BJ (cell line): ENCODE measurements around the gene PFKFB4. TPM values are rescaled to one million over a fixed set of nuclear protein-coding genes. Genes with fewer than 3 reads are reported as not detected.

Source experiments
- CTCF ChIA-PET: fragments of 350-600 bp; formaldehyde crosslinking; extraction: SDS; loops from one replicate; lab custom pipeline; 2021; ENCODE audit warnings: antibody characterized with exemption, inconsistent platforms; lab: Yijun Ruan, JAX
- POLR2A ChIA-PET: fragments of 300-600 bp; sonication (Branson Sonifier 250); formaldehyde crosslinking; extraction: SDS; loops from one replicate; lab custom pipeline; 2021; ENCODE audit warnings: antibody characterized with exemption; lab: Charles Lee
- DNase-seq: peaks from one replicate; pipeline ENCODE4 v3.0.0-alpha.2; 2011; ENCODE audit warnings: low read depth
- H3K27me3 ChIP-seq: 2 replicates; pipeline ENCODE4 v1.6.0; 2011; ENCODE audit warnings: low read length; ENCODE audit not compliant: control insufficient read depth, insufficient read depth
- H3K36me3 ChIP-seq: 2 replicates; pipeline ENCODE4 v1.5.1; 2011; ENCODE audit warnings: low read length; ENCODE audit not compliant: control insufficient read depth, insufficient read depth
- H3K4me3 ChIP-seq: 2 replicates; pipeline ENCODE4 v1.5.1; 2011; ENCODE audit warnings: low read depth, mild to moderate bottlenecking, control low read depth, low read length
- polyA plus RNA-seq: library from polyadenylated mRNA; depleted of rRNA; stranded (reverse); fragments of >200 nt; gene quantifications from 2 replicates; pipeline ENCODE4 v1.2.3, GENCODE V29; 2011
- TF ChIP-seq, protein P1 (sequence below): IDR thresholded peaks from 2 replicates; pipeline ENCODE4 v1.5.1; 2011; ENCODE audit warnings: low read depth, mild to moderate bottlenecking, control low read depth, inconsistent platforms, low read length, moderate library complexity; ENCODE audit not compliant: insufficient read depth

Gene PFKFB4
- polyA plus RNA-seq, 1 experiment: 12.8 TPM

- no peak for DNase-seq
- Histone ChIP-seq H3K36me3 (peaks cover 28% of the 10 kb centered on the region), H3K27me3 (no peaks in the 10 kb centered on the region), H3K4me3 (no peak overlapping the region)
- POLR2A ChIA-PET: no interaction called here
- CTCF ChIA-PET: interaction anchor here (0.8 kb wide), 1 partner anchor 12 kb away, joined by 3 read pairs; no protein-coding TSS in a partner anchor
- TF ChIP-seq, protein P1, sequence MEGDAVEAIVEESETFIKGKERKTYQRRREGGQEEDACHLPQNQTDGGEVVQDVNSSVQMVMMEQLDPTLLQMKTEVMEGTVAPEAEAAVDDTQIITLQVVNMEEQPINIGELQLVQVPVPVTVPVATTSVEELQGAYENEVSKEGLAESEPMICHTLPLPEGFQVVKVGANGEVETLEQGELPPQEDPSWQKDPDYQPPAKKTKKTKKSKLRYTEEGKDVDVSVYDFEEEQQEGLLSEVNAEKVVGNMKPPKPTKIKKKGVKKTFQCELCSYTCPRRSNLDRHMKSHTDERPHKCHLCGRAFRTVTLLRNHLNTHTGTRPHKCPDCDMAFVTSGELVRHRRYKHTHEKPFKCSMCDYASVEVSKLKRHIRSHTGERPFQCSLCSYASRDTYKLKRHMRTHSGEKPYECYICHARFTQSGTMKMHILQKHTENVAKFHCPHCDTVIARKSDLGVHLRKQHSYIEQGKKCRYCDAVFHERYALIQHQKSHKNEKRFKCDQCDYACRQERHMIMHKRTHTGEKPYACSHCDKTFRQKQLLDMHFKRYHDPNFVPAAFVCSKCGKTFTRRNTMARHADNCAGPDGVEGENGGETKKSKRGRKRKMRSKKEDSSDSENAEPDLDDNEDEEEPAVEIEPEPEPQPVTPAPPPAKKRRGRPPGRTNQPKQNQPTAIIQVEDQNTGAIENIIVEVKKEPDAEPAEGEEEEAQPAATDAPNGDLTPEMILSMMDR: no peak
Measured at GRCh38 chr3:48544141-48544540, 12.5 kb downstream of the PFKFB4 start.

- peaks cover 31% of the 10 kb centered on the region for H3K36me3 ChIP-seq
- no peak overlapping the region for H3K4me3 ChIP-seq
- ChIA-PET CTCF (interaction anchor here (0.8 kb wide), 1 partner anchor 70 kb away, joined by 3 read pairs; no protein-coding TSS in a partner anchor), POLR2A (no interaction called here)
- no peaks in the 10 kb centered on the region for H3K27me3 ChIP-seq
- TF ChIP-seq, protein P1: no peak
- DNase-seq: no peak
Measured at GRCh38 chr3:48543271-48543866, 13.2 kb downstream of the PFKFB4 start.

- ChIA-PET CTCF (interaction anchor here (0.9 to 3.0 kb wide), 3 partner anchors 10 to 20 kb away, joined by 3 to 13 read pairs (median 4); no protein-coding TSS in a partner anchor), POLR2A (no interaction called here)
- Histone ChIP-seq H3K27me3 (no peaks in the 10 kb centered on the region), H3K4me3 (no peak overlapping the region), H3K36me3 (peaks cover 42% of the 10 kb centered on the region)
- TF ChIP-seq, protein P1: no peak
- DNase-seq: no peak
Measured at GRCh38 chr3:48538451-48538850, 18.2 kb downstream of the PFKFB4 start.

DNA sequence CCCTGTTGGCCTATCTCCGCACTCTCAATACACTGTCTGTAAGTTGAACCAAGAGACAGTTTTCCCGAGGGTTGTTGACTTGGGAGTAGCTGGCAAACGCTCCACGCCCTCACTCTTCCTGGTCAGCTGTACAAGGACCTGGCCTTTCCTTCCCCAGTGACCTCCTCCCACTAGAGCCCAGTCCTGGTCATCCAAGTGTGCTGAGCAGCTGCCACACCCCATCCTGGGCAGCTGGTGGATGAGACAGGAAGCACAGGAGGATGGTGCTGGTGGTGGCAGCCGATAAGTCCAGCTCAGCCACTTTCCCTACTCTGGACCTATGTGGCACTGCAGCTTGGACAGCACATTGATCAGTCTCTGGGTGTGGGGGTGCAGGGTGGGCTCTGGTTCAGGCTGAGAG is 19.8 kb downstream of the PFKFB4 start:
- POLR2A ChIA-PET: interaction anchor here (0.6 kb wide), 1 partner anchor 9 kb away, joined by 11 read pairs; no protein-coding TSS in a partner anchor

GRCh38 chr3:48536116-48536515 is 20.5 kb downstream of the PFKFB4 start:
- DNase-seq: no peak
- Histone ChIP-seq H3K36me3 (peaks cover 36% of the 10 kb centered on the region), H3K27me3 (no peaks in the 10 kb centered on the region), H3K4me3 (no peak overlapping the region)
- ChIA-PET POLR2A (no interaction called here), CTCF (interaction anchor here (1.1 to 1.8 kb wide), 3 partner anchors 11 to 100 kb away, joined by 3 to 7 read pairs (median 3); no protein-coding TSS in a partner anchor)
- TF ChIP-seq, protein P1: no peak

More for the DNA sequence above, 19.8 kb downstream of the PFKFB4 start:
- DNase-seq: no peak
- Histone ChIP-seq H3K27me3 (no peaks in the 10 kb centered on the region), H3K4me3 (no peak overlapping the region), H3K36me3 (peaks cover 39% of the 10 kb centered on the region)
- CTCF ChIA-PET: interaction anchor here (1.1 to 1.8 kb wide), 3 partner anchors 12 to 101 kb away, joined by 3 to 7 read pairs (median 3); no protein-coding TSS in a partner anchor
- TF ChIP-seq, protein P1: no peak
